ENCODE measurements around the gene PLCB4. TPM values are rescaled to one million over a fixed set of nuclear protein-coding genes. Genes with fewer than 3 reads are reported as not detected.

PLCB4 gene
- total RNA-seq, 1 donor from 2014 or later = 10.5 TPM

GRCh38 chr20:9053108-9053507 lies 15.8 kb upstream of the PLCB4 start:
- no peak for DNase-seq (ENCODE audit: low spot score)
- TF ChIP-seq, protein P1, sequence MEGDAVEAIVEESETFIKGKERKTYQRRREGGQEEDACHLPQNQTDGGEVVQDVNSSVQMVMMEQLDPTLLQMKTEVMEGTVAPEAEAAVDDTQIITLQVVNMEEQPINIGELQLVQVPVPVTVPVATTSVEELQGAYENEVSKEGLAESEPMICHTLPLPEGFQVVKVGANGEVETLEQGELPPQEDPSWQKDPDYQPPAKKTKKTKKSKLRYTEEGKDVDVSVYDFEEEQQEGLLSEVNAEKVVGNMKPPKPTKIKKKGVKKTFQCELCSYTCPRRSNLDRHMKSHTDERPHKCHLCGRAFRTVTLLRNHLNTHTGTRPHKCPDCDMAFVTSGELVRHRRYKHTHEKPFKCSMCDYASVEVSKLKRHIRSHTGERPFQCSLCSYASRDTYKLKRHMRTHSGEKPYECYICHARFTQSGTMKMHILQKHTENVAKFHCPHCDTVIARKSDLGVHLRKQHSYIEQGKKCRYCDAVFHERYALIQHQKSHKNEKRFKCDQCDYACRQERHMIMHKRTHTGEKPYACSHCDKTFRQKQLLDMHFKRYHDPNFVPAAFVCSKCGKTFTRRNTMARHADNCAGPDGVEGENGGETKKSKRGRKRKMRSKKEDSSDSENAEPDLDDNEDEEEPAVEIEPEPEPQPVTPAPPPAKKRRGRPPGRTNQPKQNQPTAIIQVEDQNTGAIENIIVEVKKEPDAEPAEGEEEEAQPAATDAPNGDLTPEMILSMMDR (IDR thresholded peaks at IDR 0.05; ENCODE audit: unreplicated experiment) = no peak
- Mint-ChIP-seq H3K27me3 (ENCODE audit: unreplicated experiment) (no peaks in the 10 kb centered on the region), H3K4me3 (ENCODE audit: unreplicated experiment) (no peak overlapping the region), H3K4me1 (ENCODE audit: unreplicated experiment) (peaks cover 12% of the 10 kb centered on the region), H3K36me3 (ENCODE audit: low read depth, unreplicated experiment) (no peaks in the 10 kb centered on the region), H3K27ac (ENCODE audit: unreplicated experiment) (no peak overlapping the region), H3K9me3 (ENCODE audit: unreplicated experiment) (no peaks in the 10 kb centered on the region)

DNA sequence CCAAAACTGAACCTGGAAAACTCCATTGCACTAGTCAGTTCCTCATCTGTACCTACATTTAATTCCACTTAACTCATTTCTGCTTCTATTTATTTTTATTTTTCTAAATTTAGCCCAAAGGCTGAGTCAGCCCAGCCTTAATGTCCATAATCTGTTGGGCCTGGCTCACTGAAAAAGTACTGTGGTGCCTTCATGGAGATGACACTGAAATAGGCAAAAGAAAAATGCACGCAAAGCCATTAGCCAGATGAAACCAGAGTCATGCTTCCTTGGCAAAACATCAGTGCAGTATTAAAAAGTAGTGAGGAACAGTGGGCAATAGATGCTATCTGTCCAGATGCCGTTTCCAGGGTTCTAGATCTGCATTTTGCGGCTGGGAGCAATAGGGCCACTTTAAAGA lies 14.7 kb upstream of the PLCB4 start:
- peaks cover 12% of the 10 kb centered on the region for H3K4me1 Mint-ChIP-seq (ENCODE audit: unreplicated experiment)
- H3K27ac Mint-ChIP-seq (ENCODE audit: unreplicated experiment) = no peak overlapping the region
- H3K9me3 Mint-ChIP-seq (ENCODE audit: unreplicated experiment) = no peaks in the 10 kb centered on the region
- no peaks in the 10 kb centered on the region for H3K27me3 Mint-ChIP-seq (ENCODE audit: unreplicated experiment)
- no peak overlapping the region for H3K4me3 Mint-ChIP-seq (ENCODE audit: unreplicated experiment)
- no peaks in the 10 kb centered on the region for H3K36me3 Mint-ChIP-seq (ENCODE audit: low read depth, unreplicated experiment)
- TF ChIP-seq, protein P1 (IDR thresholded peaks at IDR 0.05; ENCODE audit: unreplicated experiment) = no peak
- no peak for DNase-seq (ENCODE audit: low spot score)

DNA sequence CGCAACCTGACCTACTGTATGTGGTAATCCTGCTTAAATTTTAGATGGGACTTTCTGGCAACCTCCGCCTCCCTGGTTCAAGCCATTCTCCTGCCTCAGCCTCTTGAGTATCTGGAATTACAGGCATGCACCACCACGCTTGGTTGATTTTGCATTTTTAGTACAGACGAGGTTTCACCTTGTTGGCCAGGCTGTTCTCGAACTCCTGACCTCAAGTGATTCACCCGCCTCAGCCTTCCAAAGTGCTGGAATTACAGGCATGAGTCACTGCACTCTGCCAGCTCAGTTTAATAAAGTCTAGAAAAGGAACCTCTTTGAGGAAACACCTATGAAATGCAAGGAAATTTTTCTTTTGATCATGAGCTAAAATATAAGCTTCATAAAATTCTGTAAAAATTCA lies 9.0 kb upstream of the PLCB4 start:
- H3K4me3 Mint-ChIP-seq (ENCODE audit: unreplicated experiment) = no peak overlapping the region
- H3K27ac Mint-ChIP-seq (ENCODE audit: unreplicated experiment) = no peak overlapping the region
- no peaks in the 10 kb centered on the region for H3K9me3 Mint-ChIP-seq (ENCODE audit: unreplicated experiment)
- DNase-seq (ENCODE audit: low spot score) = no peak
- H3K27me3 Mint-ChIP-seq (ENCODE audit: unreplicated experiment) = no peaks in the 10 kb centered on the region
- H3K4me1 Mint-ChIP-seq (ENCODE audit: unreplicated experiment) = peaks cover 4% of the 10 kb centered on the region
- TF ChIP-seq, protein P1 (IDR thresholded peaks at IDR 0.05; ENCODE audit: unreplicated experiment) = no peak
- no peaks in the 10 kb centered on the region for H3K36me3 Mint-ChIP-seq (ENCODE audit: low read depth, unreplicated experiment)

DNA sequence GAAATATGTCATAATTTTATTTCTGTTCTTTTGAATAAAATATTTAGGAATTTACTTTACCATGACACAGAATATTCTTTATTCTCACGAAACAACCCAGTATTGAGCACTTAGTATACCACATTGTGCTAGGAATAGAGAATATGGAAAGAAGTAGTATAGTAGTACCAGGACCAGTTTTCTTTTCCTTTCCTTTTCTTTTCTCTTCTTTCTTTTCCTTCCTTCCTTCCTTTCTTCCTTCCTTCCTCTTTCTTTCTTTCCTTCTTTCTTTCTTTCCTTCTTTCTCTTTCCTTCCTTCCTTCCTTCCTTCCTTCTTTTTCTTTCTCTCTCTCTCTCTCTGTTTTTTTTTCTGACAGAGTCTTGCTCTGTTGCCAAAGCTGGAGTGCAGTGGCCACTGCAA lies 7.5 kb upstream of the PLCB4 start:
- Mint-ChIP-seq H3K27me3 (ENCODE audit: unreplicated experiment) (no peaks in the 10 kb centered on the region), H3K4me3 (ENCODE audit: unreplicated experiment) (no peak overlapping the region), H3K36me3 (ENCODE audit: low read depth, unreplicated experiment) (no peaks in the 10 kb centered on the region), H3K4me1 (ENCODE audit: unreplicated experiment) (no peaks in the 10 kb centered on the region), H3K27ac (ENCODE audit: unreplicated experiment) (no peak overlapping the region), H3K9me3 (ENCODE audit: unreplicated experiment) (no peaks in the 10 kb centered on the region)
- TF ChIP-seq, protein P1 (IDR thresholded peaks at IDR 0.05; ENCODE audit: unreplicated experiment) = no peak
- no peak for DNase-seq (ENCODE audit: low spot score)

GRCh38 chr20:9062066-9062465 lies 6.8 kb upstream of the PLCB4 start:
- Mint-ChIP-seq H3K27ac (ENCODE audit: unreplicated experiment) (no peak overlapping the region), H3K36me3 (ENCODE audit: low read depth, unreplicated experiment) (no peaks in the 10 kb centered on the region), H3K27me3 (ENCODE audit: unreplicated experiment) (peaks cover 3% of the 10 kb centered on the region), H3K4me3 (ENCODE audit: unreplicated experiment) (no peak overlapping the region), H3K9me3 (ENCODE audit: unreplicated experiment) (no peaks in the 10 kb centered on the region), H3K4me1 (ENCODE audit: unreplicated experiment) (no peaks in the 10 kb centered on the region)
- DNase-seq (ENCODE audit: low spot score) = no peak
- TF ChIP-seq, protein P1 (IDR thresholded peaks at IDR 0.05; ENCODE audit: unreplicated experiment) = no peak

All from endothelial cell (in vitro differentiated cells).